Neural cell (in vitro differentiated cells): ENCODE results near the gene PLD1. TPM values are rescaled to one million over a fixed set of nuclear protein-coding genes. Genes with fewer than 3 reads are reported as not detected.

Experiments
- H2AFZ ChIP-seq: fragments of 200-600, 300-800 bp; sonication (generic), shearing (Covaris generic); 2 replicates; pipeline ENCODE4 v1.6.0; 2014; ENCODE audit warnings: low read depth, mild to moderate bottlenecking, antibody characterized with exemption, low read length, moderate library complexity
- H3F3A ChIP-seq: fragments of 200-600 bp; shearing (Covaris generic); 2 replicates; pipeline ENCODE4 v1.6.1; 2016; ENCODE audit warnings: mild to moderate bottlenecking, moderate library complexity, mixed read lengths, antibody characterized with exemption, low read length; ENCODE audit not compliant: insufficient read depth, poor library complexity, severe bottlenecking
- H3K27ac ChIP-seq: fragments of 200-600, 300-800 bp; sonication (generic), shearing (Covaris generic); 2 replicates; pipeline ENCODE4 v1.5.1; 2014; ENCODE audit warnings: mild to moderate bottlenecking, low read length, moderate library complexity
- H3K27me3 ChIP-seq: fragments of 300-800, 200-600 bp; sonication (generic), shearing (Covaris generic); 2 replicates; pipeline ENCODE4 v1.6.0; 2014; ENCODE audit warnings: mild to moderate bottlenecking, low read depth, low read length, moderate library complexity; ENCODE audit not compliant: insufficient read depth
- H3K36me3 ChIP-seq: fragments of 300-800, 200-600 bp; sonication (generic), shearing (Covaris generic); 2 replicates; pipeline ENCODE4 v1.5.1; 2014; ENCODE audit warnings: mild to moderate bottlenecking, antibody characterized with exemption, low read length, moderate library complexity; ENCODE audit not compliant: insufficient read depth
- H3K4me2 ChIP-seq: fragments of 300-800, 200-600 bp; sonication (generic), shearing (Covaris generic); 2 replicates; pipeline ENCODE4 v1.6.0; 2014; ENCODE audit warnings: mild to moderate bottlenecking, low read length
- H3K4me3 ChIP-seq: fragments of 300-800, 200-600 bp; sonication (generic), shearing (Covaris generic); 2 replicates; pipeline ENCODE4 v1.5.1; 2014; ENCODE audit warnings: mild to moderate bottlenecking, low read length, moderate library complexity
- H3K79me2 ChIP-seq: fragments of 200-600 bp; shearing (Covaris generic); replicated peaks from 2 replicates; pipeline ENCODE4 v1.6.0; 2014; ENCODE audit warnings: mild to moderate bottlenecking, low read length, moderate library complexity; ENCODE audit not compliant: insufficient read depth
- H3K9ac ChIP-seq: fragments of 300-800, 200-600 bp; sonication (generic), shearing (Covaris generic); 2 replicates; pipeline ENCODE4 v1.6.1; 2016; ENCODE audit warnings: mild to moderate bottlenecking, low read length, mixed read lengths
- H3K9me2 ChIP-seq: fragments of 200-600 bp; shearing (Covaris generic); 2 replicates; pipeline ENCODE4 v1.6.1; 2016; ENCODE audit warnings: mild to moderate bottlenecking, low read length, mixed read lengths; ENCODE audit not compliant: insufficient read depth
- H3K9me3 ChIP-seq: fragments of 200-600, 300-800 bp; sonication (generic), shearing (Covaris generic); 2 replicates; pipeline ENCODE4 v1.6.1; 2016; ENCODE audit warnings: mild to moderate bottlenecking, mixed run types, low read length, moderate library complexity, mixed read lengths
- H4K20me1 ChIP-seq: fragments of 200-600 bp; shearing (Covaris generic); 2 replicates; pipeline ENCODE4 v1.6.1; 2016; ENCODE audit warnings: mild to moderate bottlenecking, mixed run types; ENCODE audit not compliant: insufficient read depth
- CTCF ChIP-seq: fragments of 450-650 bp; IDR thresholded peaks from 2 replicates; pipeline ENCODE4 v1.5.1; 2014; ENCODE audit warnings: antibody characterized with exemption, mild to moderate bottlenecking, moderate library complexity; ENCODE audit not compliant: poor library complexity, severe bottlenecking
- EP300 ChIP-seq: fragments of 450-650 bp; conservative IDR thresholded peaks from 2 replicates; pipeline ENCODE4 v1.6.1; 2014; ENCODE audit warnings: antibody characterized with exemption, mild to moderate bottlenecking, moderate library complexity; ENCODE audit not compliant: poor library complexity, severe bottlenecking
- EZH2 ChIP-seq: fragments of 200-600, 300-800 bp; shearing (Covaris generic), sonication (generic); IDR thresholded peaks from 2 replicates; pipeline ENCODE4 v1.6.1; 2014; ENCODE audit warnings: antibody characterized with exemption, low read length, borderline replicate concordance, mild to moderate bottlenecking; ENCODE audit not compliant: insufficient read depth, poor library complexity, severe bottlenecking
- MXI1 ChIP-seq: fragments of 450-650 bp; conservative IDR thresholded peaks from 2 replicates; pipeline ENCODE4 v1.6.1; 2014; ENCODE audit warnings: antibody characterized with exemption, mild to moderate bottlenecking; ENCODE audit not compliant: poor library complexity, severe bottlenecking
- POLR2AphosphoS5 ChIP-seq: IDR thresholded peaks from 2 replicates; pipeline ENCODE4 v1.6.1; 2012
- RAD21 ChIP-seq: fragments of 450-650 bp; conservative IDR thresholded peaks from 2 replicates; pipeline ENCODE4 v1.6.1; 2014; ENCODE audit warnings: antibody characterized with exemption, mild to moderate bottlenecking, moderate library complexity
- SMC3 ChIP-seq: fragments of 450-650 bp; conservative IDR thresholded peaks from 2 replicates; pipeline ENCODE4 v1.6.1; 2014; ENCODE audit warnings: antibody characterized with exemption, mild to moderate bottlenecking, moderate library complexity; ENCODE audit not compliant: poor library complexity
- TAF1 ChIP-seq: IDR thresholded peaks from 2 replicates; pipeline ENCODE4 v1.6.1; 2012; ENCODE audit warnings: low read depth
- polyA plus RNA-seq: library from polyadenylated mRNA; depleted of rRNA; stranded (reverse); fragments of >200 nt; gene quantifications from 2 replicates; pipeline ENCODE4 v1.2.3, GENCODE V29; 2014
- TF ChIP-seq, protein P1 (sequence below): IDR thresholded peaks from 2 replicates; pipeline ENCODE4 v1.6.1; 2012; ENCODE audit warnings: borderline replicate concordance

Gene PLD1
- polyA plus RNA-seq, 1 donor from 2014 or later = 0.06 TPM

DNA sequence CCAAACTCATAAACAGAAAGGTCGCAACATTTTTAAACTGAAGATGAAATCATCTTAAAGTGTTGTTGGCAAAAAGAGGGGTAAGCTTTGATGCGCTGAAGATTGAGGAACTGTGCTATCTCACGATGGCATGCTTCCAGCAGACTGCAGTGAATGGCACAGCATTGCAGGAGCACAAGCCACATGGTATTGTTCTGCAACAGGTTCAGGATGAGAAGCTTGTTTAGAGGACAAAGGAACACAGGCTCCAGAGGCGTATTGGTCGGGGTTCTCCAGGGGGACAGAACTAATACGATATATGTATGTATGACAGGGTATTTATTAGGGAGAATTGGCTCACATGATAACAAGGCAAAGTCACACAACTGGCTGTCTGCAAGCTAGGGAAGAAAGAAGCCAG is 13.8 kb upstream of the PLD1 start:
- Histone ChIP-seq H3K27ac (no peak overlapping the region), H2AFZ (no peak overlapping the region), H3K9me3 (no peaks in the 10 kb centered on the region), H3K9me2 (no peaks in the 10 kb centered on the region), H3K27me3 (no peaks in the 10 kb centered on the region), H3K9ac (no peak overlapping the region), H3K36me3 (no peaks in the 10 kb centered on the region), H3K4me3 (no peak overlapping the region), H4K20me1 (no peaks in the 10 kb centered on the region), H3K79me2 (no peaks in the 10 kb centered on the region), H3F3A (no peaks in the 10 kb centered on the region), H3K4me2 (no peak overlapping the region)
- TF ChIP-seq TAF1 (no peak), RAD21 (no peak), MXI1 (no peak), EZH2 (no peak), CTCF (no peak), POLR2AphosphoS5 (no peak), SMC3 (no peak), EP300 (no peak)
- TF ChIP-seq, protein P1, sequence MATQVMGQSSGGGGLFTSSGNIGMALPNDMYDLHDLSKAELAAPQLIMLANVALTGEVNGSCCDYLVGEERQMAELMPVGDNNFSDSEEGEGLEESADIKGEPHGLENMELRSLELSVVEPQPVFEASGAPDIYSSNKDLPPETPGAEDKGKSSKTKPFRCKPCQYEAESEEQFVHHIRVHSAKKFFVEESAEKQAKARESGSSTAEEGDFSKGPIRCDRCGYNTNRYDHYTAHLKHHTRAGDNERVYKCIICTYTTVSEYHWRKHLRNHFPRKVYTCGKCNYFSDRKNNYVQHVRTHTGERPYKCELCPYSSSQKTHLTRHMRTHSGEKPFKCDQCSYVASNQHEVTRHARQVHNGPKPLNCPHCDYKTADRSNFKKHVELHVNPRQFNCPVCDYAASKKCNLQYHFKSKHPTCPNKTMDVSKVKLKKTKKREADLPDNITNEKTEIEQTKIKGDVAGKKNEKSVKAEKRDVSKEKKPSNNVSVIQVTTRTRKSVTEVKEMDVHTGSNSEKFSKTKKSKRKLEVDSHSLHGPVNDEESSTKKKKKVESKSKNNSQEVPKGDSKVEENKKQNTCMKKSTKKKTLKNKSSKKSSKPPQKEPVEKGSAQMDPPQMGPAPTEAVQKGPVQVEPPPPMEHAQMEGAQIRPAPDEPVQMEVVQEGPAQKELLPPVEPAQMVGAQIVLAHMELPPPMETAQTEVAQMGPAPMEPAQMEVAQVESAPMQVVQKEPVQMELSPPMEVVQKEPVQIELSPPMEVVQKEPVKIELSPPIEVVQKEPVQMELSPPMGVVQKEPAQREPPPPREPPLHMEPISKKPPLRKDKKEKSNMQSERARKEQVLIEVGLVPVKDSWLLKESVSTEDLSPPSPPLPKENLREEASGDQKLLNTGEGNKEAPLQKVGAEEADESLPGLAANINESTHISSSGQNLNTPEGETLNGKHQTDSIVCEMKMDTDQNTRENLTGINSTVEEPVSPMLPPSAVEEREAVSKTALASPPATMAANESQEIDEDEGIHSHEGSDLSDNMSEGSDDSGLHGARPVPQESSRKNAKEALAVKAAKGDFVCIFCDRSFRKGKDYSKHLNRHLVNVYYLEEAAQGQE = no peak

DNA sequence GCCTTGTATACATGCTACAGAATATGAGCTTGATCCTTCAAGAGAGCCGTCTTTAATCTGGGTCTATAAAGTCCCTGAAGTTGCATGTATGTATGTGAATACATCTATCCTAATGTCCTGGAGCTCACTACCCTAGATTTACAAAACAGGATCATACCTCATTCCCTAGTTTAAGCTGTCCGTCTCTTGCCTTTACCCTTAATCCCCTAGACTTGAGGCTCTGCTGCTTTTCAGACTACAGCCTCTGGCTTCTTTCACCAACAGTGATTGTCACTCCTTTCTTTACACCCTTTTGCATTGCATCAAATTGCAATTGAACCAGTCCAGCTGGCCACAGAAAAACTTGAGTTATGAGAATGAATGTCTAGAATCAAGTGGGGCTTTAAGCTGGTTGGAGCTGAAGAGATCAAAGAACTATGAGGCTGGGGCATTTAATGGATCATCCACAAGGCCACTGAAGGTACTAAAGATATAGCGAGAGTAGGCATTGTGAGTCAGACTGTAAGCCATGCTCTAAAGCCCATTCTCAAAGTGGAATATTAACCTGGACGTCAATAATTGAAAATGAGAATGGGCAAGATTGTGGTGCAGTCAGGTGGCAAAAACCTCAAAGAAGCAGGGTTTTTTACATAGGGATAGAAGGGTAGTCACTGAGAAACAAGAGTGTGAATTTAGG is 12.3 kb upstream of the PLD1 start:
- Histone ChIP-seq H3K9me3 (no peaks in the 10 kb centered on the region), H3F3A (no peaks in the 10 kb centered on the region), H3K27me3 (no peaks in the 10 kb centered on the region), H3K27ac (no peak overlapping the region), H4K20me1 (no peaks in the 10 kb centered on the region), H3K79me2 (no peaks in the 10 kb centered on the region), H3K9ac (no peak overlapping the region), H3K9me2 (no peaks in the 10 kb centered on the region), H2AFZ (no peak overlapping the region), H3K4me2 (no peak overlapping the region), H3K36me3 (no peaks in the 10 kb centered on the region), H3K4me3 (no peak overlapping the region)
- no peak for TF ChIP-seq TAF1
